8988T (cell line): ENCODE data around the gene ADORA2B.
"Not testable (repeated sequence)": the region's sequence is repeated elsewhere in the genome, so short reads cannot be mapped to it uniquely, and the experiment has no call there.

Experiments
- DNase-seq: peaks from one replicate; pipeline ENCODE4 v3.0.0; 2011

Gene ADORA2B

DNA sequence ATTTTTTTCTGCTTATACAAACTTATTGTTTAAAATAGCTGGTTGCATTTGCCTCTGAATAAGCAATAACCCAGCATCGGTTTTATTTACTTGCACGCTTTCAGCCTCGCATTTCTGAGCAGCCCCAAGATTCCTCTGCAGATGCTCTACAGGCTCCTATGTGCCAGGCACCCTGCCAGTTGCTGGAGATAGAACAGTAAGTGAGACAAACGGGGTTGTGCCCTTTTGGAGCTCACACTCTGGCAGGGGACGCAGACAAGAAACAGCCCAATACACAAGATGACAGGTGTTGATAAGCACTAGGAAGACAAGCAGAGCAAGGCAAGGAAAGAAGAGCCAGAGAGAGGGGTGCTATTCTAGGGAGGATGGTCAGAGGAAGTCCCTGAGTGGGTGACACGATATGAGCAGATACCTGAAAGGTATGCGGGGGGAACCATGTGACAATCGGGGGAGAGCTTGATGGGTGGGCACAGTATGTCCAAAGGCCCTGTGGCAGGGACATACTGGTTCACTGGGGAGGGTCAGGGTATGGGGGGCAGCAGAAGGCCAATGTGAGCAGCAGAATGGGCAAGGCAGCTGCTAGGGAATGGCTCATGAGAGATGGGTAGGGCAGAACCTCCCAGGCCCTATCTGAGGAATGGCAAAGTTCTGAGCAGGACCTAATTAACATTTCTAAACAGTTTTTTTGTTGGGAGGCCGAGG, 18.7 kb upstream of the ADORA2B start:
- no peak for DNase-seq

DNA sequence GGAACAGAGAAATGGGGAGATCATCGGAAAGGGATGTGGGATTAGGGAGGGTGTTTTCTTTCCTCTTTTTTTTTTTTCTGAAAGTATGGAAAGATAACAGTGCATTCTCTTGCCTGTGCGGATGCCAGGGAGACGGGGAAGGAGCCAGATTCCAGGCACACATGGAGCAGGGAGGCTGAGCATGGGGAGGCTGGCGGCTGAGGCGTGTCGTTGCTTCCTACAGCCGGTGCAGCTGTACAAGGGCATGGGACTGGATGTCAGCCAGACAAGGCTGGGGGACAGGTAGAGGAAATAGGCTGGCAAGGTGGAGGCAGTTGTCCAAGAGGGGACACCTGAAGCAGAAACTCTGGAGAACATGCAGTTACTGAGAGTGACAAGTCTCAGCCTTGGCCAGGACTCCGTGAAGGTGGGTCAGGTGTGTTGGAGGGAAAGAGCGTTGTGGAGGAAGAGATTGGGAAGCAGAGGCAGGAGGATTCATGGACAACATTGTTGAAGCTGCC, 16.6 kb upstream of the ADORA2B start:
- DNase-seq, result no peak

DNA sequence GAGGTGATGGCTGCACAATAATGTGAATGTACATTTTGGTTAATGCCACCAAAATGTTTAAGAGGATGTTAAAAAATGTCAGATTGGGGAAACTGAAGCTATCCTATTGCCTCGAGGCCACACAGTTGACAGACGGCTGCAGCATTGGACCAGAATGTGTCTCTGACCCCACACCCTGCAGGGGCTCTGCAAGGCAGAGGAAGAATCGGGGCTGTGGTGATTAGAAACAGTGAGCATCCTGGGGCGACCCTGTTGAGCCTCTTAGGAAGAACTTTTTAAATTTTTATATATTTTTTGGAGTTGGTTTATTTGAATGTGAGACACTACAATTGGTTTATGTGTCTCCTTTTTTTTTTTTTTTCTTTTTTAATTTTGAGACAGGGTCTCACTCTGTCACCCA, 15.0 kb upstream of the ADORA2B start:
- DNase-seq, result no peak

DNA sequence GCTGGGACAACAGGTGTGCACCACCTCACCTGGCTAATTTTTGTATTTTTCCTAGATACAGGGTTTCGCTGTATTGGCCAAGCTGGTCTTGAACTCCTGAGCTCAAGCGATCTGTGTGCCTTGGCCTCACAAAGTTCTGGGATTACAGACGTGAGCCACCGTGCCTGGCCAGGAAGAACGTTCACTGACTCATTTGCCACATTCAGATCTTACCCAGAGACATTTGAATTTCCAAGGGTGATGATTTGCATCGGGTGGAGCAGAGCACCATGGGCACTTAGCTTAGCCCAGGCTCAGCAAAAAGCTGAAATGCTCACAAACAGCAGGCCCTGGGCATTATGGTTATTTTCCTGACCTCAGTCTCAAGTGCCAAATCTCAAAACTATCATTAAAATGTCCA, 14.5 kb upstream of the ADORA2B start:
- DNase-seq, result no peak

DNA sequence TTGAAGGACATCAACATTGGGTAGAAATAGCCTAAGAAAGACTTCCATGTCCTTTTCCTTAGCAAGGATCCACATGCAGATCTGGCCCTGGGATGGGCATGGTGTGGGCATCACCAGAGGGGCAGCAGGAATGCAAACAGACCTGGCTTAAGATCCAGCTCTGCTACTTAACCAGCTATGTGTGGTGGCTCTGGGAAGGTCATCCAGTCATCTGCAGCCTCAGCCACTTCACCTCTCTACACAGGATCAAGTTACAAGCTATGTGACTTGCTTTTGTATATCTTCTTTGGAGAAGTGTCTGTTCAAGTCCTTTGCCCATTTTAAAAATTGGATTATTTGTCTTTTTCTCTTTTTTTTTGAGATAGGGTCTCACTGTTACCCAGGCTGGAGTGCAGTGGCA, 13.5 kb upstream of the ADORA2B start:
- no peak for DNase-seq

DNA sequence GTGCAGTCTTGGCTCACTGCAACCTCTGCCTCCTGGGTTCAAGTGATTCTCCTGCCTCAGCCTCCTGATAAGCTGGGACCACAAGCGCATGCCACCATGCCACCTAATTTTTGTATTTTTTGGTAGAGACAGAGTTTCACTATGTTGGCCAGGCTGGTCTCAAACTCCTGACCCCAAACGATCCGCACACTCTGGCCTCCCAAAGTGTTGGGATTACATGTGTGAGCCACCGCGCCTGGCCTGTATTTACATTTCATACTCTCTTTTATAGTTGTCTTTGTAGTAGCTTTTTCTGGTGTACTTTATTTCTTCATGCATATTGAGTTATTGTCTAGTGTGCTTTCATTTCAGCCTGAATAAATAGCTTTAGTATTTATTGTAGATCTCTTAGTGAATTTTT, 10.1 kb upstream of the ADORA2B start:
- DNase-seq, result no peak

DNA sequence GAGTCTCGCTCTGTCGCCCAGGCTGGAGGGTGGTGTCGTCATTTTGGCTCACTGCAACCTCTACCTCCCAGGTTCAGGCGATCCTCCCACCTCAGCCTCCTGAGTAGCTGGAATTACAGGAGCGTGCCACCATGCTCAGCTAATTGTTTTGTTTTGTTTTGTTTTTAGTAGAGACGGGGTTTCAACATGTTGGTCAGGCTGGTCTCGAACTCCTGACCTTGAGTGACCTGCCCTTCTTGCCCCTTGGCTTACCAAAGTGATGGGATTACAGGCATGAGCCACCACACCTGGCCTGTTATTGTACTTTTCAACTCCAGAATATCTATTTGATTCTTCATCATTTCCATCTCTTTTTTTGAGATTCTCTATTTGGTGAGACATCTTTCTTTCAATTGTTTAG, 9.0 kb upstream of the ADORA2B start:
- no peak for DNase-seq

DNA sequence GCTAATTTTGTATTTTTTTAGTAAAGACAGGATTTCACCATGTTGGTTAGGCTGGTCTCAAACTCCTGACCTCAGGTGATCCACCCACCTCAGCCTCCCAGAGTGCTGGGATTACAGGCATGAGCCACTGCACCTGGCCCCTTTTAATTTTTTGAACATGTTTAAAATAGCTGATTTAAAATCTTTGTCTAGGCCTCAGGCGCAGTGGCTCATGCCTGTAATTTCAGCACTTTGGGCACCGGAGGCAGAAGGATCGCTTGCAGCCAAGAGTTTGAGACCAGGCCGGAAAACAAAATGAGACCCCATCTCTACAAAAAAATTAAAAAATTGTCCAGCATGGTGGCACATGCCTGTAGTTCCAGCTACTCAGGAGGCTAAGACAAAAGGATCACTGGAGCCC, 8.4 kb upstream of the ADORA2B start:
- DNase-seq, result not testable (repeated sequence)

DNA sequence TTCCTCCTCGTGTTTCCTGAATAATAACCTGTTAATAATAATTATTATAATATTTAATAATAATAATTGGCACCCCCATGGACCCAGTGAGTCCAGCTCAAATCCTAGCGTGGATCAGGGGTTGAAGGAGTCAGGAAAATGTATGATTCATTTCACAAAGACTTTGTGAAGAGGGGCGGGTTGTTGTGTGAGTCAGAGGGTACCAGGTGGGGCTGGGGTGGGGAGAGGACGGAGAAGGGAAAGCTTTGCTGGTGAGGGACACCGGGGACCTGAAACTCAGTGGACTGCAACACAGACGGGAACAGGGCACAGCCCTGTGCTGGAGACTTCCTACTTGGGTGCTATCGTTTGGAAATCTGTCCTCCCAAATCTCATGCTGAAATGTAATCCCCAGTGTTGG, 3.1 kb upstream of the ADORA2B start:
- DNase-seq, result peak; percentile 66

DNA sequence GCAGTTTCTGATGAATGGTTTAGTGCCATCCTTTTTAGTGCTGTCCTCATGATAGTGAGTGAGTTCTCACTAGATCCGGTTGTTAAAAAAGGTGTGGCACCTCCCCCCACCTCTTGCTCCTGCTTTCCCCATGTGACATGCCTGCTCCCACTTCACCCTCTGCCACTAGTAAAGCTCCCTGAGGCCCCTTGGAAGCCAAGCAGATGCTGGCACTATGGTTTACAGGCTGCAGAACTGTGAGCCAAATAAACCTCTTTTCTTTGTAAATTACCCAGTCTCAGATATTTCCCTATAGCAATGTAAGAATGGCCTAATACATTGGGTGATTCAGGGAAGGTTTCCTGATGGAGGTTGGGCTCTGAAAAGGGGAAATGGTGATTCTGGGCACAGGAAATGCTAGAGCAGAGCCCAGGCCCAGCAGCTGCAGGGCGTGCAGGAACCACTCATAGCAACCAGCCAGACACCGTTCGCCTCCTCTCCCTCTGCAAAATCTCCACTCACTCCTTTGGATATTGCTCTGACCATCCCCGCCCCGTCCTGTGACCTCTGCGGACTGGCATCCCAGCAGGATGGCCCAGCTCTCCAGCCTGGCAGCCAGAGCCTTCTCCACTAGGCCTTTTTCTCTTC, 2.6 kb upstream of the ADORA2B start:
- DNase-seq, result no peak

DNA sequence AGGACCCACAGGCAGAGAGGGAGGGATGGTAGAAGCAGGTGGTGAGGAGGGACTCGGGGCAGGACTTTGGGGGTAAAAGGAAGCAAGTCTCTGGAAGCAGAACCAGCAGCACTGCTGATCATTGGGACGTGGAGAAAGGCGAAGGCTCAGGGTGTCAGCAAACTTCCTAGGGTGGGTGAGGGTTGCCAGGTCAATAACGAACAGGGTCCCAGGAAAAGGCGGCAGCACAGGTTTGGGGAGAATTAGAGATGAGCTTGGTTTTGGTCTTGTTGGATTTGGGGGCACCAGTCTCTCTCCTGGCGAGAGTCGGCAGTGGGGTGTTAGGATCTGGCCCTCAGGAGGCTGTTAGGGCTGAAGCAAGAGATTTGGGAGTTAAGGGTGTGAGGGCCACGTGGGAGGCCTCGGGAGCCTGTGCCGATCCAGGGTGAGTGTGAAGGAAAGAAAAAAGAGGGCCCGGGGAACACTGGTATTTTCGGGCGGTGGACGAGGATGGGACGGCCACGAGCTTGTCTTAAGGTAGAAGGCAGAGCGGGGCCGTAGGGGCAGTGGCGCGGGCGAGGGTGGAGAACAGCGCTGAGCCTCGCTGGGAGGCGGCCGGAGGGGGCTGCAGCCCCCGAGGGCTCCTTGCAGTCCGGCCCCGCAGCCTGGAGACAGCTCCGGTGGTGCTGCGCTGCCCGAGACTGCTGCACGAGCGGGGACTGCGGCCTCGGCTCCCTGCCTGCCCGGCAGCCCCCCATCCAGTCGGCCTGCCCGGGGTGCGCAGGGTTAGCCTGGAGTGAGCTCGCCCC, 765 bp upstream of the ADORA2B start:
- DNase-seq, result no peak

DNA sequence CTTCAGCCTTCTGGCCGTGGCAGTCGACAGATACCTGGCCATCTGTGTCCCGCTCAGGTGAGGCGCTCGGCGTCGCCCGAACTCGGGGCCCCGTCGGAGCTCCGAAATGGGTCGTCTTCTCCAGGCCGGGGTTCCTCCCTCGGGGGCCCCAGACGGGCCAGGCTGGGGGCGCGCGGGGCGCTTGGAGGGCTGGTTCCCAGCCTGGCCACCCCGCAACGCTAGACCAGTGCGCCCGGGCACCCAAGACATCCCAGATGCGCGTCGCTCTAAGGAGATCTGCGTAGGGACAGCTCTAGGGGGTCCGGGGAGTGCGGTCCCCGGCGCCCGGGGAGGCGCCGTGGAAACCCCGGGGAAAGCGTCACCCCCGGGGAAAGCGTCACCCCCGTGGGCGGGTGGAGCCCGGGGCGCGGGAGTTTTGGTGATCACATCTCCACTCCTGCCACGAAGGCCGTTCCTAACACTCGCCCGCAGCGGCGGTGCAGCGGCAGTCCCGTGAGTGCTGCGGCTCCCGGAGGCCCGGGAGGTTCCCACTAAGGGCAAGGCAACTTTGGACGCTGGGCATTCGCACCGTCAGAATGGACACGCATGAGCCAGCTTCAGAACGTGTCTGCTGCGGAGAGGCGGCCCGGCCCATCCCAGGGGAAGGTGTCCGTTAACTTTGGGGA, 729 bp downstream of the ADORA2B start:
- no peak for DNase-seq

DNA sequence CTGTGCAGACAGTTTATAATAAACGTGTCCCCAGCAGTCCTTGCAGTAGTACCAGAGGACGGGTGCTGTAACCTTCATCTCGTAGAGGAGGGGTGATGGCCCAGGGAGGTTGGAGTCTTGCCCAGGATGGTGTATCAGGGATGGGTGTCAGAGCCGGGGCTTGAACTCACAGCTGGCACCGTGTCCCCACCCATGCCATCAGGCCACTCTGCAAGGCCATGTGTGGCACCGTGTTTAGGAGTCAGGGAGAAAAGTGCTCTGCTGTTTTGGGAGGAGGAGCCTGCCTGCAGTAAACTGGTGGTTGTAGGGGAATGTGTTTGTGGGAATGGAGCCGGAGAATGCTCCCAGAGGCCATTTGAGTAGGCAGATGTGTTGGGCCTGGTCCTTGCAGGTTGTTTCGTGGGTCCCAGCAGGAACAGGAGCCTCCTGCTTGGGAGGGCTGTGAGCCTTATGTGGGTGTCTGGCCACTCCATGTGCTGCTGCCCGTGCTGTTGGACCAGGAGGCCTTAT, 1.7 kb downstream of the ADORA2B start:
- DNase-seq, result no peak

DNA sequence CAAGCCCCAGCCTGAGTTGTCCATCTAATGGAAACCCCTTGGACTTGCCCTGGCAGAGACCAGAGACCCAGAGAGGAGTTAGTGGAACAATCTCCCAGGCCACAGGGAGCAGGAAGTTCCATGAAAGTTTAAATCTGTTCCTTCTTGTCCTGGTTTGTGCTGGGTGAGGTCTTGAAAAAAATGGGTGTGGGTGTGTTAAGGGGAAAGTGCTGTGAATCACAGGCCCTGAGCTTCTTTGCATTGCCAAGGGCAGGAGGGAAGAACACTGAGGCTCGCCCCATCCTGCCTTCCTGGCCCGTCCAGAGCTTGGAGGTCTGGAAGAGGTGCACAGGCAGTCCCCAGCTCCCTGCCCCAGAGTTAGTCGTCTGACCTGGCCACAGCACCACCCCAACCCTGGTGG, 2.3 kb downstream of the ADORA2B start:
- no peak for DNase-seq

DNA sequence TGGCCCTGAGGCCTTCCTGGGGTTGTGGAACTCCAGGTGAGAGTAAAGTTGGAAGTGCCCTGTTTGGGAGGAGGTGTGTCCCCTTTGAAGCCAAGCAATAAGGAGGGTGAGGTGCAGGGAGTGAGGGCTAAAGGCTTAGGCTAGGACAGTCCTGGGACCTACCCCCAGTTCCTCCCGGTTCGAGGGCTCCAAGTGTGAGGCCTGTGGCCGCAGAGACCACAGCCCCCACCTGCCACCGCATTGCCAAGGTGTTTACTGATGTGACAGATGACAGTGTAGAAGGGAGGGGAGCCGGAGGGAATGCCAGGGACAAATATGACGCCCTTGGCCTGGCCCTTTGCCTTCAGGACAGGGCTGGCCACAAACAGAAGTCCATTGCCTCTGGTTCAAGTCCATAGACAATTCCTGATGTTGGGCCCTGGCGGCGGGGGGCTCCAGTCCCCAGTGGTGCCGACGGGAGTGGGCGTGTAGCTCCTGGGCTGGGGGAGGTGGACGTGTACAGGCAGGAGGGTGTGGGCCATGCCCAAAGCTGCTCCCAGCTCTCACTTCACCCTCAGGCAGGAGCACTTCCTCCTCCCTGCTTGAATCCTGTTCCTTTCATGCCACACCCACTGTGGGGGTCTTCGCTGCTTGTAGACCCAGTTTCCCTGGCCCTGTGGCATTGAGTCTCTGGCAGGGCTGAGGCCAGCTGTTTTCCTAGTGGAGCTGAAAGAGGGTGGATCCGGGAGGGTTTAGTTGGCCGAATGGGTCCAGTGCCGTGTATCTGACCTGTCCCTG, 3.2 kb downstream of the ADORA2B start:
- DNase-seq, result no peak

DNA sequence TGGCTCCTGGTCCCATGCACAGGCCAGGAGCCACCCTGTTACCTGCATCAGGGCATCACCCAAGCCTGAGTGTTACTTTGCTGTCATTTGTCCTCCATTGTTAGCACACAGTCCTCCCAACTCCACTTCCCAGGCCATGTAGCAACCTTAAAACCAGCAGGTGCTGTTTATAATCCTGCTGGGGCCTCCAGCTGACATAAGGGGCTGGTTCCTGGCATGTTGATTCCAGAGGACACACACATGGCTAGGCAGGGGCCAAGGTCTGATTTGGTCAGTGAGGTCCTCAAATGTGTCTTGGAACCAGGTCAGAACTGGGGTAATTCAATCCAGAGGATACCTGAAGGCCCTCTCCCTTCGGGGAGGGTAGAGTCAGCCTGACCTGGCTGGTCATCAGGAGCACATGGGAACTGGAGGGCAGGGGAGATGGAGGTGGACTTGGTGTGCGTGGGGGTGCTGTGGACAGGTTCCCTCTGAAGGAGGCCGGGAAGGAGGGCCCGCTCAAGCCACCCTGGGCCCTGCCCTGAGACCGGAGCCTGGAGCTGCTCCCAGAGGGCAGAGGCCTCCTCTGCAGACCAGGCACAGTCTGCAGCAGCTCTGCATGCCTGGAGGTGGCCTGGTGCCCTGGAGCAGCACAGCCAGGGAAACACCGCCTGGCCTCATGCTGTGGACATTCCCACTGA, 6.6 kb downstream of the ADORA2B start:
- no peak for DNase-seq

DNA sequence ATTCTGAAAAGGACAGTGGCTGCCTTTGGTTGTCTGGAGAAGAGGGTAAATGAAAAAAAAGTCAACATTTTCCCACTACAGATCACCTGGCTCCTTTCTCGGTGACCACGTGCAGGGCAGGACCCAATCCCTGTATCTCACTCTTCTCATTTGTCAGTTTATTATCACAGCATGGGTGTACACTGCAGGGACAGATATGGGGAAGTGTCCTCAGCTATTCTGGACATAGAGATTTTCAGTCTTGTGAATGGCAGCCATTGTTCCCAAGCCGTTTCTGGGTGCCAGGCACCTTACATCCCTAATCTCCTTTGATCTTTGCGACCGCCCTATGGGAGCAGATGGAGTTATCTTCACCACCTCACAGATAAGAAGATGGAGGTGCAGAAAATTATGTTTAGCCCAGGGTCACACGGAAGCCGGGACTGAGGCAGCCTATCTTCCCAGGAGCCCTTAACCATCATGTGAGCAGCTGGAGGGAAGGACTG, 7.2 kb downstream of the ADORA2B start:
- DNase-seq, result no peak

DNA sequence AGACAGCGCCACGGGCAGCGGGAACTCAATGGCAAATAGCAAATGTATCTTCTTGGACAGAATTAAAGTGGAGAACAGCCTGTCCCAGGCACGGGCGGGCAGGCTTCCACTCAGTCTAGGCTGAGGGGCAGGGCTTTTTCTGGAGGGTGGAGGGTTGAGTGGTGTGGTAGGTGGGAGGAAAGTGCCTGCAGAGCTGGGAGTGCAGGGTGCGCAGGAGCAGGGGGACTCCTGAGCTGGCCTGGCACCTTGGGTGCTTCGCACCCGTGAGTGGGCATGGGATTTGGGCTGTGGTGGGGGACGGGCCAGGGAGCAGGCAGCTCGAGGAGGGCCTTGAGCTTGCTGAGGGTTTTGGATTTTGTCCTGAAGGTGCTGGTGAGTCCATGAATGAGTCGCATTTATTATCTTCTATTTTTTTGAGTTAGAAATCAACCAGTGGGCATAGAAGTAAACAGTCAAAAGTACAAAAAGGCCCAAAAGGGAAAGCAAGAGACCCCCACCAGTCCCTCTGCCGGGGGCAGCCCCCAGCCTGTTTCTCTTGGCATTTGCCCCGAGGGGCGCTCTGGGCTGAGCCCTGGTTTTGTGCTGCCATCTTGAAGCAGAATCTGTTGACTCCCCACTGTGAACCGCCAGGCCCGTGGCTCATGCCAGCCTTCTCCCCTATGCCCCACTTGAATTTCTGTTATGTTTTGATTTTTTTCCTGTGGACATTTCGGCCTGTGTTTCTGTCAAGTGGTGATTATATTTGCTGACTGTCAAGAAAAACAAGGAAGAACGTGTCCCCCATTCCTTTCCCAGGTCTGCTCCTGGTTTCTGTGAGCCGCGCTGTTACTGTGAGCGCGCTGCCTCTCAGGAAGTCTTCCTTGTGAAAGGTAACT, 8.2 kb downstream of the ADORA2B start:
- DNase-seq, result no peak

DNA sequence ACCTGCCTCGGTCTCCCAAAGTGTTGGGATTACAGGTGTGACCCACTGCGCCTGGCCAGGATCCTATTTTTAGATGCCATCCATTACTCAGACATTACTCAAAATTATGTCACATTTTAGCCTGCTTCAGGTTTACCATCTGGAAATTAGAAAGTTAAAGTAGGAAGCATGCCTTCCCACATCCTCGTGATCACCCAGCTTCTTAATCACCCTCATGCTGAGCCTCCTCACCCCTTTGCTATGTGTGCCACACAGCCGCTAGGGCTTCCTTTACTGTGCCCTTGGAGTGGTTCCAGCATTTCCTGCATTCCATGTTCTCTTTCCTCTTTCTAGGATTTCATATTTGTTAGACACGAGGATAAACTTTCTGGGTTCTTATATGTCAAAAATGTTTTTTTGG, 9.3 kb downstream of the ADORA2B start:
- no peak for DNase-seq

DNA sequence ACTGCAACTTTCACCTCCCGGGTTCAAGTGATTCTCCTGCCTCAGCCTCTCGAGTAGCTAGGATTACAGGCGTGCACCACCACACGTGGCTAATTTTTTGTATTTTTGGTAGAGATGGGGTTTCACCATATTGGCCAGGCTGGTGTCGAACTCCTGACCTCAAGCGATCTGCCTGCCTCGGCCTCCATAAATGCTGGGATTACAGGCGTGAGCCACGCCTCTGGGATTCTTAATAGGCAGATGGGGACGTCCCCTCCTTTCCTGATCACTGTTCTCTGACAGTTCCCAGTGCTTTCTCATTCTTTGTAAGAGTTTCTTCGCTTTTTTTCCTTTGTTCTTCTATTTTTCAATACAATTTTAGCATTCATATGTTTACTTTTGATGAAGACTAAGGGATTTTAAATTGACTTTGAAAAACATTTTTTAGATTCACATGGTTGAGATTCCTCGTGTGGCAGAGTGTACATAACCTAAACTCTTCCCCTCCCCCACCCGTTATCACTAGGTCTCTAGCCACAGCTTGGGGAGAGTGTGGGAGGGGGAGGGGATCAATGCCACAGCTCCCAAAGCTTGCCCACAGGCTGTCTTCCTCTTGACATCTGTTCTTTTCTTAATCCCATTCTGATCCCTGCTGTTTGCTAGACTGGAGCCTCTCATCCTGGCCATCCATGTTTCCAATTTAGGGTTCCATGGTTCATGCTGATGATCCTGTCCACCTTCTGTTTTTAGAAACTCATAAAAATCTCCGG, 11.0 kb downstream of the ADORA2B start:
- DNase-seq, result no peak
